ENCODE data around the gene KRT40. TPM values are rescaled to one million over a fixed set of nuclear protein-coding genes. Genes with fewer than 3 reads are reported as not detected.

Gene KRT40
- total RNA-seq, 1 donor from 2014 or later = not detected

- no peak for TF ChIP-seq CTCF (conservative IDR thresholded peaks at IDR 0.05)
- DNase-seq (ENCODE audit: low read depth, low spot score) = no peak
- no peak overlapping the region for H3K4me3 Mint-ChIP-seq
- no peaks in the 10 kb centered on the region for H3K36me3 Mint-ChIP-seq (ENCODE audit: low read depth)
- peaks cover 6% of the 10 kb centered on the region for H3K9me3 Mint-ChIP-seq
- H3K4me1 Mint-ChIP-seq = peaks cover 5% of the 10 kb centered on the region
- H3K27ac Mint-ChIP-seq (ENCODE audit: unreplicated experiment) = no peak overlapping the region
- H3K27me3 Mint-ChIP-seq (ENCODE audit: low read depth) = no peaks in the 10 kb centered on the region
These were observed 35.3 kb upstream of the KRT40 start for GRCh38 chr17:41019415-41019814.

DNA sequence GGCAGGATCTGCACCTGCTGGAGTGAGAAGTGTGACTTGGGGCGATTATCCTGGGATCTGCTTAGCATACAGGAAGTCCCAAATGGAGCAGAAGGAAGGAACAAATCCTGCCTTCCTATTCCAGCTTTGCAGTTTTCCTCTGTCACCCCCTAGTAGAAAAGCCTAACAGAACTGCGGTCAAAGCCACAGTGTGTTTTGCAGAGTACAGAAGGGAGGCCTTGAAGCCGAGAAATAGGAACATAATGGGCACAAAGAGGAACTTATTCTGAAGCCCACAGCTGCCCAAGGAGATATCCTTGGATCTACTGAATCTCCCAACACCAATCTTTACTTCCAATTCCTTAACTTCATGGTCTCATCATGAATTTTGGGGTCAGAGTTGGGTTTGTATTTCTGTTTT, 34.4 kb upstream of the KRT40 start:
- no peak for DNase-seq (ENCODE audit: low read depth, low spot score)
- Mint-ChIP-seq H3K27ac (ENCODE audit: unreplicated experiment) (no peak overlapping the region), H3K9me3 (peaks cover 6% of the 10 kb centered on the region), H3K4me3 (no peak overlapping the region), H3K4me1 (peaks cover 5% of the 10 kb centered on the region), H3K36me3 (ENCODE audit: low read depth) (no peaks in the 10 kb centered on the region), H3K27me3 (ENCODE audit: low read depth) (no peaks in the 10 kb centered on the region)
- no peak for TF ChIP-seq CTCF (conservative IDR thresholded peaks at IDR 0.05)

- peaks cover 5% of the 10 kb centered on the region for H3K4me1 Mint-ChIP-seq
- H3K9me3 Mint-ChIP-seq = peaks cover 2% of the 10 kb centered on the region
- no peaks in the 10 kb centered on the region for H3K27me3 Mint-ChIP-seq (ENCODE audit: low read depth)
- no peak for DNase-seq (ENCODE audit: low read depth, low spot score)
- no peaks in the 10 kb centered on the region for H3K36me3 Mint-ChIP-seq (ENCODE audit: low read depth)
- no peak for TF ChIP-seq CTCF (conservative IDR thresholded peaks at IDR 0.05)
- H3K4me3 Mint-ChIP-seq = no peak overlapping the region
- no peak overlapping the region for H3K27ac Mint-ChIP-seq (ENCODE audit: unreplicated experiment)
These were observed 32.6 kb upstream of the KRT40 start for GRCh38 chr17:41016578-41017215.

DNA sequence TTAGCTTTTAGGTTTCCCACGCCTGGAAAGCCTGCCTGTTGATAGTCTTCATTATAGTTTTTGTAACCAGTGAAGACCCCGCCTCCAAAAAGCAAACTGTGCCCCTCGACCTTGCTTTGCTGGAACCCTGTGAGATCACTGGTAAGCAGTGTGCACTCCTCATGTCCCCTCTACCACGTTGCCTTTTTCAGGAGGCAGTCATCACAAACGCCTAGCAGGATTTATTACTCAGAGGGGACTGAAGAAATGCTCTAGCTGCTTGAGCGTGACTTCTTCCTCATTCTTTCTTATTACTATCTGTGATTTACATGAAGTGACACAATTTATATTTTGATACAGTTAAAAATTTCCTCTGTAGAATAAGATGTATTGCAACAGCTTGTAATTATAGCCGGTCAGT, 31.3 kb upstream of the KRT40 start:
- Mint-ChIP-seq H3K36me3 (ENCODE audit: low read depth) (no peaks in the 10 kb centered on the region), H3K9me3 (no peaks in the 10 kb centered on the region), H3K27me3 (ENCODE audit: low read depth) (no peaks in the 10 kb centered on the region), H3K27ac (ENCODE audit: unreplicated experiment) (no peak overlapping the region), H3K4me1 (peaks cover 5% of the 10 kb centered on the region), H3K4me3 (no peak overlapping the region)
- no peak for TF ChIP-seq CTCF (conservative IDR thresholded peaks at IDR 0.05)
- no peak for DNase-seq (ENCODE audit: low read depth, low spot score)

GRCh38 chr17:41013606-41014005, 29.5 kb upstream of the KRT40 start:
- H3K27ac Mint-ChIP-seq (ENCODE audit: unreplicated experiment) = no peak overlapping the region
- no peaks in the 10 kb centered on the region for H3K36me3 Mint-ChIP-seq (ENCODE audit: low read depth)
- H3K4me1 Mint-ChIP-seq = peaks cover 5% of the 10 kb centered on the region
- H3K4me3 Mint-ChIP-seq = no peak overlapping the region
- H3K27me3 Mint-ChIP-seq (ENCODE audit: low read depth) = no peaks in the 10 kb centered on the region
- H3K9me3 Mint-ChIP-seq = no peaks in the 10 kb centered on the region
- DNase-seq (ENCODE audit: low read depth, low spot score) = no peak
- TF ChIP-seq CTCF (conservative IDR thresholded peaks at IDR 0.05) = no peak

All from neural crest cell (in vitro differentiated cells).